ENCODE data around the gene TMEM82.

- no peak for TF ChIP-seq CTCF (conservative IDR thresholded peaks at IDR 0.05; ENCODE audit: low read depth in 2 of 2)
- no peak for TF ChIP-seq CREB1 (CRISPR knock-in tag; IDR thresholded peaks at IDR 0.05; ENCODE audit: low read depth)
- no peak for TF ChIP-seq EZH2 (IDR thresholded peaks at IDR 0.05; ENCODE audit: low read depth, unreplicated experiment)
- TF ChIP-seq, protein P1, sequence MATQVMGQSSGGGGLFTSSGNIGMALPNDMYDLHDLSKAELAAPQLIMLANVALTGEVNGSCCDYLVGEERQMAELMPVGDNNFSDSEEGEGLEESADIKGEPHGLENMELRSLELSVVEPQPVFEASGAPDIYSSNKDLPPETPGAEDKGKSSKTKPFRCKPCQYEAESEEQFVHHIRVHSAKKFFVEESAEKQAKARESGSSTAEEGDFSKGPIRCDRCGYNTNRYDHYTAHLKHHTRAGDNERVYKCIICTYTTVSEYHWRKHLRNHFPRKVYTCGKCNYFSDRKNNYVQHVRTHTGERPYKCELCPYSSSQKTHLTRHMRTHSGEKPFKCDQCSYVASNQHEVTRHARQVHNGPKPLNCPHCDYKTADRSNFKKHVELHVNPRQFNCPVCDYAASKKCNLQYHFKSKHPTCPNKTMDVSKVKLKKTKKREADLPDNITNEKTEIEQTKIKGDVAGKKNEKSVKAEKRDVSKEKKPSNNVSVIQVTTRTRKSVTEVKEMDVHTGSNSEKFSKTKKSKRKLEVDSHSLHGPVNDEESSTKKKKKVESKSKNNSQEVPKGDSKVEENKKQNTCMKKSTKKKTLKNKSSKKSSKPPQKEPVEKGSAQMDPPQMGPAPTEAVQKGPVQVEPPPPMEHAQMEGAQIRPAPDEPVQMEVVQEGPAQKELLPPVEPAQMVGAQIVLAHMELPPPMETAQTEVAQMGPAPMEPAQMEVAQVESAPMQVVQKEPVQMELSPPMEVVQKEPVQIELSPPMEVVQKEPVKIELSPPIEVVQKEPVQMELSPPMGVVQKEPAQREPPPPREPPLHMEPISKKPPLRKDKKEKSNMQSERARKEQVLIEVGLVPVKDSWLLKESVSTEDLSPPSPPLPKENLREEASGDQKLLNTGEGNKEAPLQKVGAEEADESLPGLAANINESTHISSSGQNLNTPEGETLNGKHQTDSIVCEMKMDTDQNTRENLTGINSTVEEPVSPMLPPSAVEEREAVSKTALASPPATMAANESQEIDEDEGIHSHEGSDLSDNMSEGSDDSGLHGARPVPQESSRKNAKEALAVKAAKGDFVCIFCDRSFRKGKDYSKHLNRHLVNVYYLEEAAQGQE (IDR thresholded peaks at IDR 0.05; ENCODE audit: unreplicated experiment): no peak
- no peak for TF ChIP-seq POLR2AphosphoS5 (IDR thresholded peaks at IDR 0.05; ENCODE audit: low read depth)
- TF ChIP-seq EZH2phosphoT487 (IDR thresholded peaks at IDR 0.05; ENCODE audit: unreplicated experiment): no peak
- no peak for TF ChIP-seq ETS1 (IDR thresholded peaks at IDR 0.05)
- no peak for TF ChIP-seq JUNB (IDR thresholded peaks at IDR 0.05; ENCODE audit: unreplicated experiment)
- no peak for TF ChIP-seq STAT1 (IDR thresholded peaks at IDR 0.05; ENCODE audit: unreplicated experiment)
- TF ChIP-seq, protein P2, sequence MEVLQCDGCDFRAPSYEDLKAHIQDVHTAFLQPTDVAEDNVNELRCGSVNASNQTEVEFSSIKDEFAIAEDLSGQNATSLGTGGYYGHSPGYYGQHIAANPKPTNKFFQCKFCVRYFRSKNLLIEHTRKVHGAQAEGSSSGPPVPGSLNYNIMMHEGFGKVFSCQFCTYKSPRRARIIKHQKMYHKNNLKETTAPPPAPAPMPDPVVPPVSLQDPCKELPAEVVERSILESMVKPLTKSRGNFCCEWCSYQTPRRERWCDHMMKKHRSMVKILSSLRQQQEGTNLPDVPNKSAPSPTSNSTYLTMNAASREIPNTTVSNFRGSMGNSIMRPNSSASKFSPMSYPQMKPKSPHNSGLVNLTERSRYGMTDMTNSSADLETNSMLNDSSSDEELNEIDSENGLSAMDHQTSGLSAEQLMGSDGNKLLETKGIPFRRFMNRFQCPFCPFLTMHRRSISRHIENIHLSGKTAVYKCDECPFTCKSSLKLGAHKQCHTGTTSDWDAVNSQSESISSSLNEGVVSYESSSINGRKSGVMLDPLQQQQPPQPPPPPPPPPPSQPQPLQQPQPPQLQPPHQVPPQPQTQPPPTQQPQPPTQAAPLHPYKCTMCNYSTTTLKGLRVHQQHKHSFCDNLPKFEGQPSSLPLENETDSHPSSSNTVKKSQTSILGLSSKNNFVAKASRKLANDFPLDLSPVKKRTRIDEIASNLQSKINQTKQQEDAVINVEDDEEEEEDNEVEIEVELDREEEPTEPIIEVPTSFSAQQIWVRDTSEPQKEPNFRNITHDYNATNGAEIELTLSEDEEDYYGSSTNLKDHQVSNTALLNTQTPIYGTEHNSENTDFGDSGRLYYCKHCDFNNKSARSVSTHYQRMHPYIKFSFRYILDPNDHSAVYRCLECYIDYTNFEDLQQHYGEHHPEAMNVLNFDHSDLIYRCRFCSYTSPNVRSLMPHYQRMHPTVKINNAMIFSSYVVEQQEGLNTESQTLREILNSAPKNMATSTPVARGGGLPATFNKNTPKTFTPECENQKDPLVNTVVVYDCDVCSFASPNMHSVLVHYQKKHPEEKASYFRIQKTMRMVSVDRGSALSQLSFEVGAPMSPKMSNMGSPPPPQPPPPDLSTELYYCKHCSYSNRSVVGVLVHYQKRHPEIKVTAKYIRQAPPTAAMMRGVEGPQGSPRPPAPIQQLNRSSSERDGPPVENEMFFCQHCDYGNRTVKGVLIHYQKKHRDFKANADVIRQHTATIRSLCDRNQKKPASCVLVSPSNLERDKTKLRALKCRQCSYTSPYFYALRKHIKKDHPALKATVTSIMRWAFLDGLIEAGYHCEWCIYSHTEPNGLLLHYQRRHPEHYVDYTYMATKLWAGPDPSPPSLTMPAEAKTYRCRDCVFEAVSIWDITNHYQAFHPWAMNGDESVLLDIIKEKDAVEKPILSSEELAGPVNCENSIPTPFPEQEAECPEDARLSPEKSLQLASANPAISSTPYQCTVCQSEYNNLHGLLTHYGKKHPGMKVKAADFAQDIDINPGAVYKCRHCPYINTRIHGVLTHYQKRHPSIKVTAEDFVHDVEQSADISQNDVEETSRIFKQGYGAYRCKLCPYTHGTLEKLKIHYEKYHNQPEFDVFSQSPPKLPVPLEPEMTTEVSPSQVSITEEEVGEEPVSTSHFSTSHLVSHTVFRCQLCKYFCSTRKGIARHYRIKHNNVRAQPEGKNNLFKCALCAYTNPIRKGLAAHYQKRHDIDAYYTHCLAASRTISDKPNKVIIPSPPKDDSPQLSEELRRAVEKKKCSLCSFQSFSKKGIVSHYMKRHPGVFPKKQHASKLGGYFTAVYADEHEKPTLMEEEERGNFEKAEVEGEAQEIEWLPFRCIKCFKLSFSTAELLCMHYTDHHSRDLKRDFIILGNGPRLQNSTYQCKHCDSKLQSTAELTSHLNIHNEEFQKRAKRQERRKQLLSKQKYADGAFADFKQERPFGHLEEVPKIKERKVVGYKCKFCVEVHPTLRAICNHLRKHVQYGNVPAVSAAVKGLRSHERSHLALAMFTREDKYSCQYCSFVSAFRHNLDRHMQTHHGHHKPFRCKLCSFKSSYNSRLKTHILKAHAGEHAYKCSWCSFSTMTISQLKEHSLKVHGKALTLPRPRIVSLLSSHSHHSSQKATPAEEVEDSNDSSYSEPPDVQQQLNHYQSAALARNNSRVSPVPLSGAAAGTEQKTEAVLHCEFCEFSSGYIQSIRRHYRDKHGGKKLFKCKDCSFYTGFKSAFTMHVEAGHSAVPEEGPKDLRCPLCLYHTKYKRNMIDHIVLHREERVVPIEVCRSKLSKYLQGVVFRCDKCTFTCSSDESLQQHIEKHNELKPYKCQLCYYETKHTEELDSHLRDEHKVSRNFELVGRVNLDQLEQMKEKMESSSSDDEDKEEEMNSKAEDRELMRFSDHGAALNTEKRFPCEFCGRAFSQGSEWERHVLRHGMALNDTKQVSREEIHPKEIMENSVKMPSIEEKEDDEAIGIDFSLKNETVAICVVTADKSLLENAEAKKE (CRISPR knock-in tag; IDR thresholded peaks at IDR 0.05): no peak
- TF ChIP-seq NANOG (IDR thresholded peaks at IDR 0.05; ENCODE audit: borderline replicate concordance): no peak
Observed at GRCh38 chr1:15723631-15724246, 18.6 kb upstream of the TMEM82 start.

Data from GM23338 (cell line).